ENCODE data around the gene DCDC2C. TPM values are rescaled to one million over a fixed set of nuclear protein-coding genes. Genes with fewer than 3 reads are reported as not detected.

DCDC2C gene
- polyA plus RNA-seq, 2 of the 4 experiments (the other 2 are of a cell fraction), result not detected

DNA sequence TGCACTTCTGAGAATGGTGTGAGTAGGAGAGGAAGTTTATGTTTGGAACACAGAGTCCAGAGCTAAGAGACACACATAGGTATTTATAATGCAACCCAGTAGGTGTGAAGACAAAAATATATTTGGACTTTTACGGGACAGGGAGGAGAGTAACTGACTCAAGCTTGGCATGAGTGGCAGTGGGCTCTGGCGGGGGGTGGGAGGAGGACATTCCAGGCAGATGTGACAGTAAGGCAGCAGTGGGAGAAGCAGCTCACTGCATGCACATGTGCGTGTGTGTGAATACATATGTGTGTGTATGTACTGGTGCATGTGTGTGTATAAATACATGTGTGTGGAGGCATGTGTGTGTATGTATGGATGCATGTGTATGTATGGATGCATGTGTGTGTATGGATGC, 51.4 kb downstream of the DCDC2C start (continued):
- no peak for TF ChIP-seq HOXB13 (CRISPR knock-in tag; IDR thresholded peaks at IDR 0.05; ENCODE audit: low read depth)
- TF ChIP-seq, protein P1, sequence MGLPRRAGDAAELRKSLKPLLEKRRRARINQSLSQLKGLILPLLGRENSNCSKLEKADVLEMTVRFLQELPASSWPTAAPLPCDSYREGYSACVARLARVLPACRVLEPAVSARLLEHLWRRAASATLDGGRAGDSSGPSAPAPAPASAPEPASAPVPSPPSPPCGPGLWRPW (IDR thresholded peaks at IDR 0.05), result no peak
- no peak for TF ChIP-seq TP53 (CRISPR knock-in tag; IDR thresholded peaks at IDR 0.05)
- TF ChIP-seq GATA3 (IDR thresholded peaks at IDR 0.05; ENCODE audit: borderline replicate concordance), result no peak

DNA sequence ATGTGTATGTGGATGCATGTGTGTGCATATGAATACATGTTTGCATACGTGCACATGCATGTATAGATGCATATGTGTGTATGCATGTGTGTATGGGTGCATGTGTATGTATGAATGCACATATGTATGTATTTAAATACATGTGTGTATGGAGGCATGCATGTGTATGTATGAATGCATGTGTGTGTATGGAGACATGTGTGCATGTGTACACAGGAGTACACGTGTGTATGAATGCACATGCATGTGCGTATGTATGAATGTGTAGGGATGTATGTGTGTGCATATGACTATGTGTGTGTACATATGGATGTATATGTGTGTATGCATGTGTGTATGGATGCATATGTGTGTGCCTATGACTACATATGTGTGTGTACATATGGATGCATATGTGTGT, 51.9 kb downstream of the DCDC2C start:
- FAIRE-seq (no peak), ATAC-seq (no peak), DNase-seq (ENCODE audit: low read depth in 1 of 2, low spot score in 1 of 2) (no peak)
- ChIA-PET CTCF (interaction anchor here (1.1 kb wide), 1 partner anchor 27 kb away, joined by 3 read pairs; no protein-coding TSS in a partner anchor), POLR2A (no interaction called here)
- H3K9me3 ChIP-seq, result no peaks in the 10 kb centered on the region
- H3K4me3 ChIP-seq, result no peak overlapping the region
- H3K4me2 ChIP-seq, result no peak overlapping the region
- H3K4me1 ChIP-seq, result no peaks in the 10 kb centered on the region
- 9% methylated on average over 3 of the region's 3 CpGs for WGBS (ENCODE audit: missing lambda C conversion rate)
- TF ChIP-seq EHF (CRISPR knock-in tag; IDR thresholded peaks at IDR 0.05) (no peak), RNF2 (IDR thresholded peaks at IDR 0.05; ENCODE audit: borderline replicate concordance, low read depth) (no peak), TFCP2L1 (CRISPR knock-in tag; IDR thresholded peaks at IDR 0.05) (no peak), HOXB13 (CRISPR knock-in tag; IDR thresholded peaks at IDR 0.05; ENCODE audit: low read depth) (no peak), MAFK (IDR thresholded peaks at IDR 0.05; ENCODE audit: partially characterized antibody) (no peak)
- TF ChIP-seq, protein P2, sequence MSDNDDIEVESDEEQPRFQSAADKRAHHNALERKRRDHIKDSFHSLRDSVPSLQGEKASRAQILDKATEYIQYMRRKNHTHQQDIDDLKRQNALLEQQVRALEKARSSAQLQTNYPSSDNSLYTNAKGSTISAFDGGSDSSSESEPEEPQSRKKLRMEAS (IDR thresholded peaks at IDR 0.05), result no peak
- no peak overlapping the region for H3K27ac ChIP-seq

DNA sequence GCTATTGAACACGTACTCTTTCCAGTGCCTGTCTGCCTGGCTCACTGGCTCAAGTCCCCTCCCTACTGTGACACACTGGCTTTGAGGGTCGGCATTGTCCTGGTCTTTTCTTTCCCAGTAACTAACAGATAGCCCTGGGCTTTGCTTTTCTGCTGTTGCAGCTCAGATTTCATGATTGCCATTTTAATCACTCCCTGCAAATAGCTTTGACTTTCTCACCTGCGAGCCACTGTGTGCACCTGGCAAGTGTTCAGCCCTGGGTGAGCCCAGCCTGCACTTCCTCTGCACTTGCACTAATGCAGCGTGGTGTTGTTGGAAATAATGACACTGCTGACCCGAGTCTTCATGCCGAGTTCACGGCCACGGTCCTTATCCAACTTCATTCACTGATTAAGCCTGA, 52.9 kb downstream of the DCDC2C start:
- ChIA-PET POLR2A (no interaction called here), CTCF (interaction anchor here (1.0 to 1.3 kb wide), 3 partner anchors 18 to 28 kb away, joined by 4 to 5 read pairs (median 4); no protein-coding TSS in a partner anchor)
- 3% methylated on average over 8 of the region's 8 CpGs for WGBS (ENCODE audit: missing lambda C conversion rate)
- no peak for DNase-seq (ENCODE audit: low read depth in 1 of 2, low spot score in 1 of 2)
- Histone ChIP-seq H3K4me3 (no peak overlapping the region), H3K4me1 (no peaks in the 10 kb centered on the region), H3K4me2 (no peak overlapping the region), H3K9me3 (no peaks in the 10 kb centered on the region), H3K27ac (no peak overlapping the region)
- no peak for FAIRE-seq
- TF ChIP-seq CBX8 (IDR thresholded peaks at IDR 0.05) (no peak), GATA3 (IDR thresholded peaks at IDR 0.05; ENCODE audit: borderline replicate concordance) (no peak), CHD2 (IDR thresholded peaks at IDR 0.05; ENCODE audit: low read length, partially characterized antibody) (no peak), FOSL2 (IDR thresholded peaks at IDR 0.05) (no peak), FOSL2 (CRISPR knock-in tag; IDR thresholded peaks at IDR 0.05) (no peak)
- TF ChIP-seq, protein P2 (IDR thresholded peaks at IDR 0.05), result no peak
- ATAC-seq, result no peak

DNA sequence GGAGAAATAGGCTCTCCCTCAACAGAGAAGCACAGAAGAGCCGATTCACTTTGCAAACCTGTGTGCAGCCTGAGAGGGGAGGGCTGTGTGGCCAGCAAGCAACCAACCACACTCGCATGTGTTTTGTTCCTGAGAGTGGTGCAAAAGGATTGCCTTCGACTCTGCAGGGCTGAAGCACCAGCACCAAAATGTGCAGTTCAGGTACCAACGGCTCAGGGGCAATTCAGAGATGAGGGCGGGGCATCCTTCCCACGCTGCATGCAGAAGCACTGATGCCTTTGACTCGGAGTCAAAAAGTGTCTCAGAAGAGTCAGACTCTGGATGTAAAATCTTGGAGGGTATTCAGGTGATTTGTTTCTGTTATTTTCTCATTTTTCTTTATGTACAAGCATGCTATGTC, 55.5 kb downstream of the DCDC2C start:
- ATAC-seq (no peak), FAIRE-seq (no peak), DNase-seq (ENCODE audit: low read depth in 1 of 2, low spot score in 1 of 2) (no peak)
- TF ChIP-seq, protein P3, sequence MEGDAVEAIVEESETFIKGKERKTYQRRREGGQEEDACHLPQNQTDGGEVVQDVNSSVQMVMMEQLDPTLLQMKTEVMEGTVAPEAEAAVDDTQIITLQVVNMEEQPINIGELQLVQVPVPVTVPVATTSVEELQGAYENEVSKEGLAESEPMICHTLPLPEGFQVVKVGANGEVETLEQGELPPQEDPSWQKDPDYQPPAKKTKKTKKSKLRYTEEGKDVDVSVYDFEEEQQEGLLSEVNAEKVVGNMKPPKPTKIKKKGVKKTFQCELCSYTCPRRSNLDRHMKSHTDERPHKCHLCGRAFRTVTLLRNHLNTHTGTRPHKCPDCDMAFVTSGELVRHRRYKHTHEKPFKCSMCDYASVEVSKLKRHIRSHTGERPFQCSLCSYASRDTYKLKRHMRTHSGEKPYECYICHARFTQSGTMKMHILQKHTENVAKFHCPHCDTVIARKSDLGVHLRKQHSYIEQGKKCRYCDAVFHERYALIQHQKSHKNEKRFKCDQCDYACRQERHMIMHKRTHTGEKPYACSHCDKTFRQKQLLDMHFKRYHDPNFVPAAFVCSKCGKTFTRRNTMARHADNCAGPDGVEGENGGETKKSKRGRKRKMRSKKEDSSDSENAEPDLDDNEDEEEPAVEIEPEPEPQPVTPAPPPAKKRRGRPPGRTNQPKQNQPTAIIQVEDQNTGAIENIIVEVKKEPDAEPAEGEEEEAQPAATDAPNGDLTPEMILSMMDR (IDR thresholded peaks at IDR 0.05), result no peak
- no peak for TF ChIP-seq HDAC2 (IDR thresholded peaks at IDR 0.05)
- TF ChIP-seq CBX2 (IDR thresholded peaks at IDR 0.05; ENCODE audit: borderline replicate concordance, low read depth), result no peak
- CTCF ChIA-PET, result no interaction called here
- no peak overlapping the region for H3K4me2 ChIP-seq
- no peak overlapping the region for H3K27ac ChIP-seq
- no peak overlapping the region for H3K4me3 ChIP-seq
- H3K4me1 ChIP-seq, result no peaks in the 10 kb centered on the region
- H3K9me3 ChIP-seq, result no peaks in the 10 kb centered on the region; the same call in 1 of the 3 replicates
- WGBS (ENCODE audit: missing lambda C conversion rate), result under 1% methylated on average over 7 of the region's 7 CpGs
- POLR2A ChIA-PET, result no interaction called here

DNA sequence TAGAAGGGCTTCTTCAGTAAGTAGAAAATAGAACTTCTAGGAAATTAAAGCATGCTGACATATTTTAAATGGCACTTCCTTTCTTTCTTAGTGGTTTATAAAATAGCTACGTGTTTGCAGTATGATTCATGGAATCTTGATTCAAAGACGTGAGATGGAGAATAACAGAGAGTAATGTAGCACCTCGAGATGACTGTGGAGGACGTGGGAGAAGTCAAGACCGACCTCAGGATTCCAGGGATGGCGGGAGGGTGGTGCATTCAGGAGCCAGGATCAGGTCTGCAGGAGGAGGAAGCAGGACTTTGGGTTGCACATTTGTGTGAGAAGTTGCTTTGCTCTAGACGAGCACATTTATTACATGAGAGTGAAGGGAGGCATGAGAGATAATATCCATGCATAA, 56.0 kb downstream of the DCDC2C start:
- DNase-seq (ENCODE audit: low read depth in 1 of 2, low spot score in 1 of 2) (no peak), FAIRE-seq (no peak), ATAC-seq (no peak)
- no peaks in the 10 kb centered on the region; the same call in 1 of the 3 replicates for H3K9me3 ChIP-seq
- H3K4me2 ChIP-seq, result no peak overlapping the region
- H3K27ac ChIP-seq, result no peak overlapping the region
- 2% methylated on average over 7 of the region's 7 CpGs for WGBS (ENCODE audit: missing lambda C conversion rate)
- no peak overlapping the region for H3K4me3 ChIP-seq
- ChIA-PET POLR2A (no interaction called here), CTCF (no interaction called here)
- H3K4me1 ChIP-seq, result no peaks in the 10 kb centered on the region
- TF ChIP-seq, protein P4, sequence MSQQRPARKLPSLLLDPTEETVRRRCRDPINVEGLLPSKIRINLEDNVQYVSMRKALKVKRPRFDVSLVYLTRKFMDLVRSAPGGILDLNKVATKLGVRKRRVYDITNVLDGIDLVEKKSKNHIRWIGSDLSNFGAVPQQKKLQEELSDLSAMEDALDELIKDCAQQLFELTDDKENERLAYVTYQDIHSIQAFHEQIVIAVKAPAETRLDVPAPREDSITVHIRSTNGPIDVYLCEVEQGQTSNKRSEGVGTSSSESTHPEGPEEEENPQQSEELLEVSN (IDR thresholded peaks at IDR 0.05; ENCODE audit: borderline replicate concordance, low read depth), result no peak
- TF ChIP-seq GATA3 (IDR thresholded peaks at IDR 0.05; ENCODE audit: borderline replicate concordance) (no peak), NFE2L2 (conservative IDR thresholded peaks at IDR 0.05; ENCODE audit: low read length) (no peak), FOSB (CRISPR knock-in tag; IDR thresholded peaks at IDR 0.05) (no peak), RFX5 (IDR thresholded peaks at IDR 0.05) (no peak), RNF2 (IDR thresholded peaks at IDR 0.05; ENCODE audit: borderline replicate concordance, low read depth) (no peak), BHLHE40 (IDR thresholded peaks at IDR 0.05; ENCODE audit: low read depth, low read length) (no peak), EP300 (IDR thresholded peaks at IDR 0.05) (no peak)
- TF ChIP-seq, protein P5, sequence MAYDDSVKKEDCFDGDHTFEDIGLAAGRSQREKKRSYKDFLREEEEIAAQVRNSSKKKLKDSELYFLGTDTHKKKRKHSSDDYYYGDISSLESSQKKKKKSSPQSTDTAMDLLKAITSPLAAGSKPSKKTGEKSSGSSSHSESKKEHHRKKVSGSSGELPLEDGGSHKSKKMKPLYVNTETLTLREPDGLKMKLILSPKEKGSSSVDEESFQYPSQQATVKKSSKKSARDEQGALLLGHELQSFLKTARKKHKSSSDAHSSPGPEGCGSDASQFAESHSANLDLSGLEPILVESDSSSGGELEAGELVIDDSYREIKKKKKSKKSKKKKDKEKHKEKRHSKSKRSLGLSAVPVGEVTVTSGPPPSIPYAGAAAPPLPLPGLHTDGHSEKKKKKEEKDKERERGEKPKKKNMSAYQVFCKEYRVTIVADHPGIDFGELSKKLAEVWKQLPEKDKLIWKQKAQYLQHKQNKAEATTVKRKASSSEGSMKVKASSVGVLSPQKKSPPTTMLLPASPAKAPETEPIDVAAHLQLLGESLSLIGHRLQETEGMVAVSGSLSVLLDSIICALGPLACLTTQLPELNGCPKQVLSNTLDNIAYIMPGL (CRISPR knock-in tag; IDR thresholded peaks at IDR 0.05; ENCODE audit: borderline replicate concordance), result no peak
- TF ChIP-seq, protein P6, sequence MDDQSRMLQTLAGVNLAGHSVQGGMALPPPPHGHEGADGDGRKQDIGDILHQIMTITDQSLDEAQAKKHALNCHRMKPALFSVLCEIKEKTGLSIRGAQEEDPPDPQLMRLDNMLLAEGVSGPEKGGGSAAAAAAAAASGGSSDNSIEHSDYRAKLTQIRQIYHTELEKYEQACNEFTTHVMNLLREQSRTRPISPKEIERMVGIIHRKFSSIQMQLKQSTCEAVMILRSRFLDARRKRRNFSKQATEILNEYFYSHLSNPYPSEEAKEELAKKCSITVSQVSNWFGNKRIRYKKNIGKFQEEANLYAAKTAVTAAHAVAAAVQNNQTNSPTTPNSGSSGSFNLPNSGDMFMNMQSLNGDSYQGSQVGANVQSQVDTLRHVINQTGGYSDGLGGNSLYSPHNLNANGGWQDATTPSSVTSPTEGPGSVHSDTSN (IDR thresholded peaks at IDR 0.05), result no peak

Data from A549 (cell line).